Nephron progenitor cell (in vitro differentiated cells): ENCODE results near the gene LRRN1.
A peak's percentile ranks its signal among the peaks of the same experiment; 100 is the strongest.

ENCODE experiments used
- DNase-seq: peaks from one replicate; pipeline ENCODE4 v3.0.0; 2021
- H3K27ac Mint-ChIP-seq: 2 replicates; pipeline ENCODE4 v1.8.0; 2021; ENCODE audit warnings: mild to moderate bottlenecking, moderate library complexity, mixed read lengths
- H3K27me3 Mint-ChIP-seq: 2 replicates; pipeline ENCODE4 v1.8.0; 2021; ENCODE audit warnings: mild to moderate bottlenecking, low read depth, mixed read lengths; ENCODE audit not compliant: poor library complexity
- H3K36me3 Mint-ChIP-seq: 2 replicates; pipeline ENCODE4 v1.8.0; 2021; ENCODE audit warnings: low read depth, mixed read lengths
- H3K4me1 Mint-ChIP-seq: 2 replicates; pipeline ENCODE4 v1.8.0; 2021; ENCODE audit warnings: mixed read lengths
- H3K4me3 Mint-ChIP-seq: 2 replicates; pipeline ENCODE4 v1.8.0; 2021; ENCODE audit warnings: mild to moderate bottlenecking, moderate library complexity, mixed read lengths
- H3K9me3 Mint-ChIP-seq: 2 replicates; pipeline ENCODE4 v1.8.0; 2021; ENCODE audit warnings: mild to moderate bottlenecking, moderate library complexity, mixed read lengths
- CTCF ChIP-seq: fragments of 200-600 bp; sonication (generic); IDR thresholded peaks from 2 replicates; pipeline ENCODE4 v1.5.0; 2021; ENCODE audit warnings: antibody characterized with exemption

Gene LRRN1

GRCh38 chr3:3783210-3783609 is 16.0 kb upstream of the LRRN1 start:
- DNase-seq = no peak
- no peak overlapping the region for H3K4me3 Mint-ChIP-seq
- no peaks in the 10 kb centered on the region for H3K4me1 Mint-ChIP-seq
- TF ChIP-seq CTCF = no peak
- no peak overlapping the region for H3K27ac Mint-ChIP-seq
- H3K9me3 Mint-ChIP-seq = no peaks in the 10 kb centered on the region
- H3K27me3 Mint-ChIP-seq = no peaks in the 10 kb centered on the region
- H3K36me3 Mint-ChIP-seq = peaks cover under 1% of the 10 kb centered on the region

- Mint-ChIP-seq H3K4me3 (no peak overlapping the region), H3K36me3 (peaks cover 4% of the 10 kb centered on the region), H3K9me3 (no peaks in the 10 kb centered on the region), H3K27ac (no peak overlapping the region), H3K27me3 (no peaks in the 10 kb centered on the region), H3K4me1 (no peaks in the 10 kb centered on the region)
- TF ChIP-seq CTCF = no peak
- DNase-seq = no peak
Observed at GRCh38 chr3:3783696-3784095, 15.5 kb upstream of the LRRN1 start.

GRCh38 chr3:3792391-3792790 is 6.8 kb upstream of the LRRN1 start:
- peaks cover 26% of the 10 kb centered on the region for H3K9me3 Mint-ChIP-seq
- H3K36me3 Mint-ChIP-seq = peaks cover 36% of the 10 kb centered on the region
- no peak for DNase-seq
- TF ChIP-seq CTCF = no peak
- H3K4me1 Mint-ChIP-seq = no peaks in the 10 kb centered on the region
- H3K27me3 Mint-ChIP-seq = peaks cover 3% of the 10 kb centered on the region
- no peak overlapping the region for H3K27ac Mint-ChIP-seq
- H3K4me3 Mint-ChIP-seq = no peak overlapping the region

DNA sequence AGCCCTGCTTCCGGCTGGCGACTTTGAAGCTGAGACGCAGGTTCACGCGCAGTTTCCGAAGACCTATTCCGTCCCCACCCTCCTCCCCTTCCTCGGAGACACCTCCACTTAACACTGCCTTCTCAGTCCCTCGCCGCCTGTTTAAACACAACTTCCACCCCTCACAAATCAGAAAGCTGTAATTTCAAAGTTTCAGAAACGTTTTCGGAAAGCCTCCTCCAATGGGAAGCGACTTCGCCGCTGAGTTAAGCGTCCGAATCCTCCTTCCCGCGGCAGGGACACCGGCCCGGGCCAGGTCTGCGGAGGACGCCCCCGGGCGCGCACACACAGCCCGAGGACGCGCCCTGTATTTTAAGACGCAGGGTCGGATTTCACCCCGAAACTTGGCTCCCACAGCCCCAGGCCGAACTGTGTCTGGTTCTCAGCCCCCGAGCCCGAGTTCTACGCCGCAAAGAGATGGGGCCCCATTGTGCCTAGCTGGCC is 559 bp upstream of the LRRN1 start:
- peak; percentile 60 for DNase-seq
- Mint-ChIP-seq H3K4me1 (peaks cover 36% of the 10 kb centered on the region), H3K9me3 (peaks cover 26% of the 10 kb centered on the region), H3K4me3 (peak overlapping the region; percentile 93), H3K27ac (peak overlapping the region; percentile 90), H3K36me3 (peaks cover 35% of the 10 kb centered on the region), H3K27me3 (peaks cover 17% of the 10 kb centered on the region)
- no peak for TF ChIP-seq CTCF

DNA sequence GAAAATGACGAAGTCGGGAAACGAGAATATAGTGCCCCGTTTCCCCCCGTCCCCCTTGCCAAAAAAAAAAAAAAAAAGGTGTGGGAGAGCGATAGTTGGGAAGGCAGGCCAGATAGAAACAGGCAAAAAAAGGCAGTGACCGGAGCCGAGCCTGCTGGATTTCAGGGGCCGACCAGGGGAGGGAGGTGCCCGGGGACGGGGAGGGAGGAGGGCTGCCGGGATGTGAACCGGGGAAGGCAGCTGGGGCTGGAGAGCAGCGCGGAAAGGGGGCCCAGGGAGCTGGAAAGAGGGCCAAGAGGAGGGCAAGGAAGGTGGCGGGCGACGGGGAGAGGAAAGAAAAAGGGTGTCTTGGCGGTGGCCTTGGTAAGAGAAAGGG is 837 bp downstream of the LRRN1 start:
- Mint-ChIP-seq H3K4me3 (peak overlapping the region; percentile 92), H3K4me1 (peaks cover 36% of the 10 kb centered on the region), H3K9me3 (peaks cover 17% of the 10 kb centered on the region), H3K36me3 (peaks cover 23% of the 10 kb centered on the region), H3K27me3 (peaks cover 14% of the 10 kb centered on the region), H3K27ac (no peak overlapping the region)
- DNase-seq = peak; percentile 61
- no peak for TF ChIP-seq CTCF

GRCh38 chr3:3800685-3801493 is 1.7 kb downstream of the LRRN1 start:
- peaks cover 16% of the 10 kb centered on the region for H3K36me3 Mint-ChIP-seq
- peak; percentile 58 for DNase-seq
- no peak for TF ChIP-seq CTCF
- H3K9me3 Mint-ChIP-seq = peaks cover 12% of the 10 kb centered on the region
- no peak overlapping the region for H3K27ac Mint-ChIP-seq
- peaks cover 14% of the 10 kb centered on the region for H3K27me3 Mint-ChIP-seq
- peaks cover 36% of the 10 kb centered on the region for H3K4me1 Mint-ChIP-seq
- peak overlapping the region; percentile 92 for H3K4me3 Mint-ChIP-seq
